ENCODE results near the gene DENND4A.

The DENND4A gene

GRCh38 chr15:65828585-65828984, 36.5 kb upstream of the DENND4A start:
- TF ChIP-seq CTCF (IDR thresholded peaks at IDR 0.05; ENCODE audit: borderline replicate concordance, control extremely low read depth, extremely low read depth, insufficient read depth, missing control alignments), result no peak
- in situ Hi-C loops (cut with MboI; ENCODE audit: low sequenced_read_pairs, unreplicated experiment), result no loop called here
- DNase-seq (ENCODE audit: low spot score), result no peak

- TF ChIP-seq CTCF (IDR thresholded peaks at IDR 0.05; ENCODE audit: borderline replicate concordance, control extremely low read depth, extremely low read depth, insufficient read depth, missing control alignments), result no peak
- in situ Hi-C loops (cut with MboI; ENCODE audit: low sequenced_read_pairs, unreplicated experiment), result no loop called here
- DNase-seq (ENCODE audit: low spot score), result no peak
Measured at GRCh38 chr15:65827065-65827464, 35.0 kb upstream of the DENND4A start.

- no peak for DNase-seq (ENCODE audit: low spot score)
- TF ChIP-seq CTCF (IDR thresholded peaks at IDR 0.05; ENCODE audit: borderline replicate concordance, control extremely low read depth, extremely low read depth, insufficient read depth, missing control alignments), result no peak
- in situ Hi-C loops (cut with MboI; ENCODE audit: low sequenced_read_pairs, unreplicated experiment), result no loop called here
Measured at GRCh38 chr15:65824941-65825544, 33.0 kb upstream of the DENND4A start.

GRCh38 chr15:65824031-65824743, 32.1 kb upstream of the DENND4A start:
- TF ChIP-seq CTCF (IDR thresholded peaks at IDR 0.05; ENCODE audit: borderline replicate concordance, control extremely low read depth, extremely low read depth, insufficient read depth, missing control alignments), result peak; percentile 18
- in situ Hi-C loops (cut with MboI; ENCODE audit: low sequenced_read_pairs, unreplicated experiment), result no loop called here
- no peak for DNase-seq (ENCODE audit: low spot score)

- TF ChIP-seq CTCF (IDR thresholded peaks at IDR 0.05; ENCODE audit: borderline replicate concordance, control extremely low read depth, extremely low read depth, insufficient read depth, missing control alignments), result no peak
- in situ Hi-C loops (cut with MboI; ENCODE audit: low sequenced_read_pairs, unreplicated experiment), result no loop called here
- no peak for DNase-seq (ENCODE audit: low spot score)
Measured at GRCh38 chr15:65822316-65822715, 30.2 kb upstream of the DENND4A start.

GRCh38 chr15:65821070-65821469, 29.0 kb upstream of the DENND4A start:
- DNase-seq (ENCODE audit: low spot score), result no peak
- in situ Hi-C loops (cut with MboI; ENCODE audit: low sequenced_read_pairs, unreplicated experiment), result no loop called here
- TF ChIP-seq CTCF (IDR thresholded peaks at IDR 0.05; ENCODE audit: borderline replicate concordance, control extremely low read depth, extremely low read depth, insufficient read depth, missing control alignments), result no peak
